22Rv1 (cell line): ENCODE data around the gene MRAS.

Experiments used
- CTCF ChIP-seq: fragments of 450-650 bp; IDR thresholded peaks from 2 replicates; pipeline ENCODE4 v1.5.1; 2017; ENCODE audit warnings: mild to moderate bottlenecking
- ZFX ChIP-seq: fragments of 450-650 bp; IDR thresholded peaks from 2 replicates; pipeline ENCODE4 v1.6.1; 2017; ENCODE audit warnings: antibody characterized with exemption, borderline replicate concordance

GRCh38 chr3:138405486-138405885 lies 57.1 kb downstream of the MRAS start:
- no peak for TF ChIP-seq CTCF
- TF ChIP-seq ZFX: no peak
